Cardiac septum (tissue), 1 donor: ENCODE measurements around the gene ST3GAL5. TPM values are rescaled to one million over a fixed set of nuclear protein-coding genes. Genes with fewer than 3 reads are reported as not detected.
"Not testable (repeated sequence)": the region's sequence is repeated elsewhere in the genome, so short reads cannot be mapped to it uniquely, and the experiment has no call there.

Experiments
- DNase-seq: peaks from one replicate; pipeline ENCODE4 v3.0.0-alpha.2; 2020; ENCODE audit warnings: low spot score
- intact Hi-C: fragments of 100-400 bp; cut with DNase I; formaldehyde crosslinking; loops from one replicate; pipeline ENCODE4 v1.14.0; 2022
- total RNA-seq: library from RNA; stranded (reverse); fragmentation: NEBNext Ultra II Directional; extraction: Animal tissue kit (Norgen Biotek cat#: 25700); gene quantifications from one replicate; pipeline ENCODE4 v1.2.1, GENCODE V29; 2021
- donor health status: DM: no; HTN: no; CAD: no.

ST3GAL5 gene
- total RNA-seq, 1 donor from 2014 or later = 3.8 TPM

DNA sequence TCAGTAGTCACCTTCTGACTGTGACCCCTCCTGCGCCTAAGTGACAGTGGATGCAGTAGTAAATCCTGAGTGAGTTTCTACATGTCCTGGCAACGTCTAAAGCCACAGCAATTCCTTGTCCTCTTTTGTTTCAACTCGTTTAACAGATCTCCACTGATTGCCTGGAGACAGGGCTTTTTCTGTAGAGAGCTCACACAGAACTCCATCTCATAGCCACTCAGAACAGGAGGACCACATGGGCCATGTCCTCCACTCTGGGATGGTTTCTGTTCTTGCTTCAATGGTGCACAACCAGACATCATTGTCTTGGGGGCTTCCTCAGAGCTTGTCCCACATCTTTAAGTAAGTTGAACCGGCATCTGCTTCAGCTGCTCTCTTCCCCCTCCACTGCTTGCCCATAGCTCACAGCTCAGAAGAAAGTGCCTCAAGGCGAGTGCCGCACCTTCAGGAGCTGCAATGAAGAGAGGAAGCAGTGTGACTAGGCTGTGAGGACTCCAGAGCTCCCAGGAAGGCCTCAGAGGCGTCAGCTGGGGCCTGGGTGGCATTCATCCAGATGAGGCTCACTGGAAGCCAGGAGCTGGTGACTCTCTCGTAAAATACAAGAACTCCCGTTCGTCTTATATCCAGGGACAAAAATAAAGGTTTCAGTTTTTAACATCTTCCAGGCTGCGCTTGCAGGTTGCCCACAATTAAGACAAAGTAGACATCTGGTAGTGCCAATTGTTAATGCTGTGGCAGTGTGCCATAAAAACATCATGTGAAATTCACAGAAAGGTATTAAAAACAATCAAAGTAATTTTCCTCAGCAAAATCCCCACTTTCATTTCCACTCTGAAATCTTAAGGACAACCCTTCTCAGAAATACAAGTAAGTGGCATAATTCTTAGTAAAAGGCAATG, 37.3 kb downstream of the ST3GAL5 start:
- intact Hi-C loops = no loop called here
- DNase-seq = no peak

DNA sequence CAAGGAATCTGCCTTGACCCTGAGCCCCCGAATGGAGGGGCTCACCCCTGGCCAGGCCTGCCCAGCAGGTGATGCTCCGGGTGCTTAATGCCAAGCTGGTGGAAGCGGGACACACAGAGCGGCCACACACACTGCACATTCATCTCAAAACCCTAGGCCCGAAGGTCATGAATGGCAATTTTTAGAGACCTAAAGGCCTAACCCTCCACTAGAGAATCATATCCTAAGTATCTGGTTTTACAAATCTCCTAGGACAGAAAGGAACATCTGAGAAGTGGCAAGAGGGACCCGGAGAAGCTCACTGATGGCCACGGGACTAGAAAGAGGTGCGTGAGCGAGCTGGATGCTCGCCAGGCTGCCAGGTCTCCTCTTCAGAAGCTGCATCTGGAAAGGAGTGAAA, 38.3 kb downstream of the ST3GAL5 start:
- no peak for DNase-seq
- intact Hi-C loops = no loop called here

DNA sequence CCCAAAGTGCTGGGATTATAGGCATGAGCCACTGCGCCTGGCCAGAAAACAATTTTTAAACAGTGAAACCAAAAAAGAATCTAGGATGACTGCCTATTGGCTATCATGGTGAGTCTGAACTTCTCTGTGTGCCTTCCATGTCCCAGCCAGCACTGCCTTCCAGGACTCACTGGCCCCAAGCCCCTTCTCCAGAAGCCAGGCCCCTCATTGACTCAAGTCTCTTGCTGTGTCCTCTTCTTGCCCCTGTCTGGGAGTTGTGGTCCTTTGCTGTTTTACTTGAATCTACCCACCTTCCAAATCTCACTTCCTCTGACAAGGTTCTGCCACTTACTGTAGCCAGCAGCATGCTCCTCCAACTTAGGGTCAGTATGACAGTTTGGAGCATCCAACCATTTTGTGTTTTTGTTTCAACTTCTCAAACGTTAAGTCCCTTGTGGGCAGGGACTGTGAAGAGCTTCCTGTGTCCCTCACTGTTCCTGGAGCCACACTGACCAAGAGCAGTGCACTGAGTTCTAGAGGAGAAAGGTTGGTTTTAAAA, 41.7 kb downstream of the ST3GAL5 start:
- intact Hi-C loops = no loop called here
- no peak for DNase-seq

DNA sequence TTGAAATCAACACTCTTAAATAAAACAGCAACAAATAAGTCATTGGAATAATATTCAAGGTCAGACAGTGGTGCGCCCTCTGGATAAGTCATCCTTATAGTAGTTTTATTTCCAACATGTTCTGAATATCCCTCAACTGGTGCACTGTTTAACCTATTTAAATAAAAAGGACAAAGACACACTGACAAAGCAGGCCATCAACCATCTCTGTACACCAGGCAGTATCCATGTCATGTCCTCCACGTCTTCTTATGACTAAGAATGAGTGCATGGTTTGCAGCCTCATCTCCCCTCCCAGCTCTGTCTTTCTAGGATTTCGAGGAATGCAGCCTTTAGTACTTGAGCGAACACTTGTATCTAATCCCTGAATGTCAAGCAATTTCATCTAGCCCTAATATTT, 42.4 kb downstream of the ST3GAL5 start:
- no peak for DNase-seq
- intact Hi-C loops = no loop called here

DNA sequence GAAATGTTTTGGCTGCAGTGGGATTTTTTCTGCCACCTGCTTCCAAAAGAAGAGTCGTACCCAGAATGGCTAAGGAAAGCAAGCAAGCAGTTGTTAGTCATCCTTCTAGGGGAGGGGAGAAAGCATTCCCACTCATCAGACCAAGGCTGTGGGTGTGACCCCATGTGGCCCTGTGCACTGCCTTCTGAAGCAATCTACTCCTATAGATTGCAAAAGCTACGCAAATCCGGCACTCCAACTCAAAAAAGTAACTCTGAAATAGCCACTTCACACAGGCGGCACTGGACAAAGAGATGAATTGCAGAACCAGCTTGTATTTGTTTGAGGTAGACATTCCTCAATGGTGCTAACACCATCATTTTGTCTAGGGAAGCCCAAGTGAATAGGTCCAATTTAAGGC, 44.3 kb downstream of the ST3GAL5 start:
- DNase-seq = no peak
- intact Hi-C loops = no loop called here

DNA sequence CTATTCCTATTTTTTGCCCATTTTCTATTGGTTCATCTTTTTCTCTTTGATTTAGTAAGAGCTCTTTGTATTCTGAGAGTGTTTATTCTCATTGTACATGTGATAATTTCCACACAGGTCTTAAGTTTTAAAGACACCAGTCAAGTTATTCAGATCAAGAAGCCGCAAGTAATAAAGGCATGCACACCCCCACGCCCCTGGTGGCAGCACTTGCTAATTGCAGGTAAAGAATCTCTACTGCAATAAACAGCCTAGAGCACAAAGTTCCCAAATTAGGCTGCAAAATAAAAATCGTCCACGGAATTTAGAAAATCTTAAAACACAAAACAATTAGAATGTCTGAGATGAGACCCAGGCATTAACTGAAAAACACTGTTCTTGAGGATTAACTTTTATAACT, 45.2 kb downstream of the ST3GAL5 start:
- DNase-seq = no peak
- intact Hi-C loops = no loop called here

DNA sequence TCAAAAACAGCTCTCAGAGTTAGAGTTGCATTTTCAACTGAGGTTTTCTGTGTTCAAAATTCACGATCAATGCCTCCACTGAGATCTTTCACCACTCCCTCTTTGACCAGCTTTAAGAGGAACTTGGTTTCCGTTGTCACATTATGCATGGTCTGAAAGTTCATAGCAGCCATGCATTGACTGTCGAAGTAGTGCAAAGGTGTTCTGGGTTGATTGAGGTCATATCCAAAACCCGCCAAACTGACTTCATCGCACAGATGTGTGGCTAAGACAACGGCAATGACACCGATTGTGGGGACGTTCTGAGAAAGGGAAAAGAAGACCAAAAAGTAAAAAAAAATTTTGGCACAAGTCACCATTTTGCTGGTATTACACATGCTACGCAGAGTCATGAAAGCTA, 48.7 kb downstream of the ST3GAL5 start:
- intact Hi-C loops = no loop called here
- DNase-seq = no peak

DNA sequence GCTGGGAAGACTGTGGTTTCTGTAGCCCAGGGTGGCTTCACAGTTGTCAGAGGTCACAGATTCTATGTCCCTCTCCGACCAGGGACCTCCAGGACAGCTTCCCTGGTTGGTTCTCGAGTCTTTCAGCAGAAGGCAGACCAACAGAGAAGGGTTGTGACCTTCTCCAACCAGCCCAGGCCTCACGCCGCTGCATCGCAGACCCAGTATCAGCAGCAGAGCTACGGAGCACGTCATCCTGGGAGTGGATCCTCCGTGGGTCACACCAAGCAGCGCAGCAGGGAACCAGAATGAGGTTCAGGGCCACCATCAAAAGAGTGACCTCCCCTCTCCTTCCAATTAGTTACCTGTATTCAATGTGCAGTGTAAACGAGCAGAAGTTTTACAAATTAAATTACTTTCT, 49.3 kb downstream of the ST3GAL5 start:
- DNase-seq = peak; percentile 54
- intact Hi-C loops = no loop called here

DNA sequence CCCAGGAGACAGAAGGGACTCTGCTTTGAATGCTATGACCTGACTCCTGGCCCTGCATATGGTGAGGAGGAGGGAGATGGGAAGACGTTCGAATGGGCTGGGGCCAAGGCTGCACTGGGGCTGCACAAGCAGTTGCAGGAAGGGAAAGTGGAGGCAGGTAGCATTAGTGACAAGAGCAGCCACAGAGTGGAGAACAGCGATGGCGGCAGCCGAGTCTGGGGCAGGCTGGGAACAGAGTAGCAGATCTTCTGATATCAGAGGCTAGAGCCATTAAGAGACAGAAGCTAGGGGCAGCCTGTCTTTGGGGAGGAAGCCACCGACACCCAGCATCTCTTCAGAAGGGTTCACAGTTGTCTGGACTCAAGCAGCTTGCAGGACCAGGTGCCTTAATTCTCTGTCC, 50.1 kb downstream of the ST3GAL5 start:
- intact Hi-C loops = no loop called here
- DNase-seq = peak; percentile 71

DNA sequence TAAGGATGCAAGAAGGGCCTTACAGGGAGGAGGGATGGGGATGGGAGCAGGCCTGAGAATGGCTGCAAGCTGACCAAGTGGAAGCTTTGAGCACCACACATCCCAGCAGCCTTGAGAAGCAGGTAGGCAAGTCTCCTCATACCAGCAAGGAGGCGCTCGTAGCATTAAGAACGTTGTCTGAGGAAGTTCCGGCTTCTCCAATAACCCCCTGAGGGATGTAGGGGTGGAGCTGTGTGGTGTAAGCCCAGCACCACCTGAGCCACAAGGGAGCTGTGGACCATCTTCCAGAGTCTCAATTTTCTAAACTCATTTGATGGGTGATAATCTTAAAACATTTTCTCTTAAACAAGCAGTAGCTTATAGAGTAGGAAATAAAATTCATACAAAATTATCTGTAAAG, 50.6 kb downstream of the ST3GAL5 start:
- DNase-seq = no peak
- intact Hi-C loops = no loop called here

DNA sequence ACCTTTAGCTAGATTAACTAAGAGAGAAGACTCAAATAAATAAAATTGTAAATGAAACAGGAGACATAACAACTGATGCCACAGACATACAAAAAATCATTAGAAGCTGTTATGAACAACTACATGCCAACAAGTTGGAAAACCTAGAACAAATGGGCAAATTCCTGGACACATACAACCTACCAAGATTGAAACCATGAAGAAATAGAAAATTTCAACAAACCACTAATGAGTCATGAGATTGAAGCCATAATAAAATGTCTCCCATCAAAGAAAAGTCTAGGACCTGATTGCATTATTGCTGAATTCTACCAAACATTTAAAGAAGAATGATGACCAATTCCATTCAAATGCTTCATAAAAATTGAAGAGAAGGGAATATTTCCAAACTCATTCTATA, 54.3 kb downstream of the ST3GAL5 start:
- intact Hi-C loops = no loop called here
- DNase-seq = no peak

DNA sequence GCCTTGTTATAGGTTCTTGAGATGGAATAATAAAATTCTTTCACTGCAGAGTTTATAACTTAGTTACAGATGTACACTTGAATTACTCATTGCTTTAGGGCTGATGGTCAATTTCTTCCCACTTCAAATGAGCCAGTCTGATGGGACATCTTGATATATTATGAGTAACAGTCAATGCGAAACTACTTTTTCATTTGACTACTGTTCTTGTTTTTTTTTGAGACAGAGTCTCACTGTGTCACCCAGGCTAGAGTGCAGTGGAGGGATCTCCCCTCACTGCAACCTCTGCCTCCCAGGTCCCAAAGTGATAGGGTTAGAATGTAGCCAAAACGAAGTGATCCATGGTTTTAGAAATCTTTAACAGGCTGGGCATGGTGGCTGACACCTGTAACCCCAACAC, 57.1 kb downstream of the ST3GAL5 start:
- intact Hi-C loops = no loop called here

DNA sequence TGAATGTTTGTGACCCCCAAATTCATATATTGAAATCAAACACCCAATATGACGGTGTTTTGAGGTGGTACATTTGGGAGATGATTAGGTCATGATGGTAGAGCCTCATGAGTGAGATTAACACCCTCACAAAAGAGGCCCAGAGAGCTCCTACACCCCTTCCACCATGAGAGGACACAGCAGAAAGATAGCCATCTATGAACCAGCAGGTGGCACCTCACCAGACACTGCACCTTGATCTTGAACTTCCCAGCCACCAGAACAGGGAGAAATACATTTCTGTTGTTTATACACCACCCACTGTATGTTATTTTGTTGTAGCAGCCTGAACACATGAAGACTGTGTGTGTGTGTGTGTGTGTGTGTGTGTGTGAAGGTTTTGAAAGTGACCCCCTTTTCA, 58.1 kb downstream of the ST3GAL5 start:
- DNase-seq = no peak
- intact Hi-C loops = no loop called here

More for the DNA sequence above, 57.1 kb downstream of the ST3GAL5 start:
- peak; percentile 27 for DNase-seq

DNA sequence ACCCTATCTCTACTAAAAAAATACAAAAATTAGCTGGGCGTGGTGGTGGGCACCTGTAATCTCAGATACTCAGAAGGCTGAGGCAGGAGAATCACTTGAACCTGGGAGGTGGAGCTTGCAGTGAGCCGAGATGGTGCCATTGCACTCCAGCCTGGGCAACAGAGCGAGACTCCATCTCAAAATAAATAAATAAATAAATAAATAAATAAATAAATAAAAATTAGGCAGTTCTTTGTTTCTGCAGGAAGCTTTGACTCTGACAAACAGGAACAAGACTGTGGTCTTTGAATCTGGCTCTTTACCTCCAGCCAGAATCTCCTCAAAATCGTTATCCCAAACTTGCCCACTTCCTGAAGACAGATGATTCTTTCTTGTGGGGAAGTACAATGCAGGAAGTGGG, 59.4 kb downstream of the ST3GAL5 start:
- DNase-seq, intact Hi-C loops: not testable (repeated sequence)

DNA sequence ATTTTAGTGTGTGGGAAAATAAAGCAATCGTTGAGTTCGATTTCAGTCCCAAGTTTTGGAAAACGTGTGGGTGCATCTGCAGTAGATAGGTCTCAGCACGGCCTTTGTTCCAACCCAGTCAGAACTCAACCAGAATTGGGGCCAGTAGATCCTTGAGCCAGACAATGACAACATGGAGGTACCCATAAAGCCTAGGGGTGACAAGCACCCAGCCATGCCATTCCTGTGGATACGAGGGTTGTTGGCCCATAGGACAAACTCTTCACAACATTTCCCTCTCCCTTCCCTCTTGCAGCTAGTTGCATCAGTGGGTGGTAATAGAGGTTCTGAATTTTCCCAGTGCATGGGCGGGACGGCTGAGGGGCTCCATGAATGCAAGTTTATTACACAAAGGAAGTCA, 60.1 kb downstream of the ST3GAL5 start:
- peak; percentile 41 for DNase-seq
- intact Hi-C loops = no loop called here

DNA sequence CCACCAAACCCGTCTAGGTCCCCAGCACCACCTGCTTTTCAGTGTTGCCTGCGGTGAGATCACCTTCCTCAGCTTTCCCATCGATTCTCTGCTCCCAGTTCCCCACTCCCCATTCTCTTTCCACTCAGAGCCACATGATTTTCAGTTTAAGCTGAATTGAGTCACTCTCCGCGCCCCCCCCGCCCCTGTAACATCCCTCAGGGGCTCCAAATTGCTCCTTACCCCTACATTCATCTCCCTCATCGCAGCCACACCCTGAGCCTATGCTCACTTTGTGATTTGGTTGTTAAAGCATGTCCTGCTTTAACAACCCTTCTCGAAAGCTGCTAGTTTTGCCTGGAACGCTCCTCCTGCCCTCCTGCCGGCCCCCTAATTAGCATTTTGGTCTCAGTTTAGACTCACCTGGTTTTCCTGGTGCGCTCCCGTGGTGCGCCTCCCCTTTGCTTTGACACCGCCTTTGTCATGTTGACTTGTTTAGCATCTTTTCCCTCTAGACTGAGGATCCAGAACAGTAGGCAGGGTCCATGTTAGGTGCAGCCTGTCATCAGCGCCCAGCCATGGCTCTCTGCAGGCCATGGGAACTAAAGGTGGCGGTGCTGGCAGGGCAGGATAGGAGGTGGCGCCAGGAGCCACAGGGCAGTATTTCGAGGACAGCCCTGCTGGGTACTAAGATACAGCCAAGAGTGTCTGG, 60.8 kb downstream of the ST3GAL5 start:
- peak; percentile 38 for DNase-seq
- intact Hi-C loops = loop anchor here (1.0 to 2.0 kb wide), 2 partner anchors 61 to 252 kb away; partner anchors contain the start of gene ST3GAL5

DNA sequence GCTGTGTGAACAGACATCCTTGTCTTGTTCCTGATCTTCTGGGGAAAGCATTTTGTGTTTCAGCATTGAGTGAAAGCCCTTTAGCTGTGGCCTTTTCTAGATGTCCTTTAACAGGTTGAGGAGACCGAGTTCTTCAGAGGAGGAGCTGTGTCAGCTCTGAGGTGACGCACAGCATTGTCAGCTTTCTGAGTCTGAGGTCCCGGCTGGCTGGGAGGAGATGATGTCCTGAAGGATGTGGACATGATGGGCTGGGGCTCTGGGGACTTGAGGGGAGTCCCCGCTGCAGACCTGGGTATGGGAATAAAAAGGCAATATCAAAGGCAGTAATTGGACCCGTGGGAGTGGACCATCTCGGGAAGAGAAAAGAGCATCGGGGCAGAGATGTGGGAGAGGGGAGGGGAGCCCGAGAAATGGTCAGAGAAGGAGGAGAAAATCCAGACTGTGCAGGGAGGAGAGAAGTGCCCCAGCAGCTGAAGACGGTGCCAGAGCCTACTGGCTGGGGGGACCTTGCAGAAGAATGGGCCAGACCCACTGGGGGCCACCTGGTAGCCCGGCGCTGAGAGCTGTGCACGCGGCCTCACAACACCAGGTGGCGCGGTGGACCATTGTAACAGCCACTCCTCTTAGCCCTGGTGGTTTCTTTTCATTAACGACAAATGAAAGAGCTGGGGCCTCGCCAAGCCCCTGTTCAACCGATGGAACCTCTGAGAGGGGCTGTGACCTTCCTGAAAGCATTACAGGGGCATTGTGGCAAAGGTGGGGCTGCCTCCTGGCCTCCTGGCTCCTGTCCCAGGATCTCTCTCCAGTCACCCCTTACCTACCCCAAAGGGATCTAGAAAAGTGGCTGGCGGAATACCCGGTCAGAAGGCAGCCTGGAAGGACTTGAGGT, 61.6 kb downstream of the ST3GAL5 start:
- DNase-seq = peak; percentile 79
- intact Hi-C loops = loop anchor here (1.0 to 2.0 kb wide), 2 partner anchors 62 to 253 kb away; partner anchors contain the start of gene ST3GAL5

DNA sequence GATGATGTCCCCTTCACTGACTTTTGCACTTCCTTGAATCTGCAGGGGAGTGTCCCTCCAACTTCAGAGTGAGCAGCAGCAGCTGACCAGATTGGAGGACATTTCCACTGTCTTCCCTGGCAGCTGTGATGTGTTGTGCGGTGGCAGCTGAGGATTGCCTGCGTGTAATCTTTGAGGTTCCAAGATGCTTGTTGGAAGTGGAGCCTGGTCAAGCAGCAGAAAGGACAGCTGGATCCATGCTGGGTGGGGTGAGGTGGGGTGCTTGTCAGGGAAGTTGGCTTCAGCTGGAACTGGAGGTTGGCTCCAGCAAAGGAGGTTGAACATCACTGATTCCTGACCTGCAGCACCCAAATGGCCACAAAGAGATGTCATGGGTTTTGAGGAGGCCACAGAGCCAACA, 64.8 kb downstream of the ST3GAL5 start:
- DNase-seq = no peak
- intact Hi-C loops = no loop called here

DNA sequence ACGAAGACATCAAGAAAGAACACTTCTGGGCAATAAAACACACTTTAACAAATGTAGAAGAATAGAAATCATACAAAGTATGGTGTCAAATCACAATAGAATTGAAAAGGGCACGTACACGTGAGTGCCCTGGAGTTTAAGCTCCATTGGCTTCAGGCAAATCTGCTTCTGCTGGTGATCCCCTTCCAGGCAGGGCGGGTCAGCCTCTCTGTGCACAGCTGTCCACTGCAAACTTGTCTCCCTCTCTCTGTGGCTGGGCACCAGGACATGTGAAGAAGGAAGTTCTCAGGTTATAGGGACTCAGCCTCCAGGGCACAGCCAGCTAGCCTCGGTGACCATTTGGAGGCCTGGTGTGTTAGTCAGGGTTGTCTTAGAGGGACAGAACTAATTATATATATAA, 66.0 kb downstream of the ST3GAL5 start:
- intact Hi-C loops = no loop called here
- DNase-seq = no peak
